Heart left ventricle (tissue), 13 donors: ENCODE measurements around the gene PARS2.

Experiments used
- CTCF ChIP-seq, 12 donors: fragments of 200-600 bp; sonication (generic) in 4 of 12; IDR thresholded peaks; one replicate each; pipeline versions ENCODE4 v1.5.0 to v1.8.0; 2018 to 2022; ENCODE audit warnings: antibody characterized with exemption in 12 of 12, mild to moderate bottlenecking in 5 of 12
- POLR2A ChIP-seq, 2 donors: fragments of 450-650 bp; IDR thresholded peaks; one replicate each; pipeline ENCODE4 v1.6.1; 2017; ENCODE audit warnings: antibody characterized with exemption in 2 of 2, mild to moderate bottlenecking in 2 of 2, moderate library complexity in 2 of 2
- donor health status: ischemic (EF 13 %, LVEDD 7.1; RV severe dilation, severe dysfunction).
- donor health status: DM: no; HTN: yes; CAD: no.
- donor health status: DM: no; HTN: no; CAD: no.
- donor health status: ischemic (EF 25% LVEDD 6.9; RV normal size, moderate dysfunction).
- donor health status: ischemic (EF 25% LVEDD 5.7; RV mildly dilated, moderate dysfunction).
- donor health status: ischemic (EF 35%, LVEDD 5.7; RV mildly dilated, moderate dysfunction).
- donor health status: nonischemic (EF 11% LVEDD 7.7; RV severe dilation, severe dysfunction).
- donor health status: DM: yes; HTN: yes; CAD: no.
- donor health status: PGD.
- donor health status: ischemic (EF 29% LVEDD 5.4; RV normal size, mild dysfunction).
- donor health status: nonischemic (EF 23%, LVEDD 6.1; RV moderate dilation, normal function).

DNA sequence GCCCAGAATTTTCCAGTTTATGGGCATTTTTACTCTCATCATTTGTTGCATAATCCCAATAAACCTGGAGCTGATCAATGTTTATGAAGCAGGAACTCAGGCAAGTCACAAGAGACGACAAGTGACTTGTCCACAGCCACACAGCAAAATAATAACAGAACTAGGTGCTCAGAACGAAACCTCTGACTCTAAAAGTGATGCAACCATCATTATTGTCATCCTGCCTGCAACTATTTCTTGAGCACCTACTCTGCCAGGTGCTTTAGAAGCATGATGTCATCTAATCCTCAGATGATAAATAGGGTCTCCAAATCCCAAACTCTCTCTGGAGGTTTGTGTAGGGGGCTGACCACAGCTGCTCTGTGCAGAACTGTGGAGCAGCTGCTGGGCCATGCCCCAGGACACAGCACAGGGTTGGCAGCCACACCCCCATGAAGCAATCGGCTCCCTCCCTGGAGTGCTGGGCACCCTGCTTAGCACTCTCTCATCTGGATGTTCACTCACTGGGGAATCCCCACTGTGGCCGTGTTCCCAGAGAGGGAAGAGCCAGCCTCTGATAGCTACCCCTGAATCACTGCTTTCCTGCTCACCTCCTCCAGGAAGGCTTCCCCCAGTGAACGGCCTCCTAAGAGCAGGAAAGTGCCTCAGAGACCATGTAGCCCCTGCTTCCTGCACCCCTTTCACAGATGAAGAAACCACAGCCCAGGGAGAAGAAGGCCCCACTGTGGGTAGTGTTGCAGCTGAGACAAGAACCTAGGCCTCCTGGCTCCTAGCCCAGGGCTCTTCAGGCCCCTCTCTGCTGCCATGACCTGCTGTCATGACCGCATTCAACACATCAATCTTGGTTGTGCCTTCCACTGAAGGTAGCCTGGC, 34.7 kb upstream of the PARS2 start:
- TF ChIP-seq CTCF (IDR thresholded peaks at IDR 0.05) (no peak), POLR2A (IDR thresholded peaks at IDR 0.05) (no peak)
